GM12878 (cell line): Measurements from ENCODE around the gene MAPKAP1. TPM values are rescaled to one million over a fixed set of nuclear protein-coding genes. Genes with fewer than 3 reads are reported as not detected.

Experiments used
- CTCF ChIP-seq, 3 experiments: IDR thresholded peaks in 2 of 3; conservative IDR thresholded peaks in 1 of 3; 2 replicates each; pipeline ENCODE4 v1.5.1; 2011; ENCODE audit warnings: low read depth in 3 of 3, low read length in 3 of 3, mild to moderate bottlenecking in 3 of 3, control low read depth in 2 of 3, moderate library complexity in 2 of 3, inconsistent platforms in 1 of 3, mixed read lengths in 1 of 3; ENCODE audit not compliant: control insufficient read depth in 2 of 3, insufficient read depth in 1 of 3; ENCODE audit errors: extremely low read depth in 1 of 3
- E2F8 ChIP-seq: fragments of 450-650 bp; IDR thresholded peaks from 2 replicates; pipeline ENCODE4 v1.6.1; 2018; ENCODE audit warnings: mild to moderate bottlenecking, low read depth, moderate library complexity; ENCODE audit not compliant: partially characterized antibody
- POU2F2 ChIP-seq: IDR thresholded peaks from 3 replicates; pipeline ENCODE4 v1.6.1; 2011; ENCODE audit warnings: low read depth, mild to moderate bottlenecking, low read length, borderline replicate concordance
- SPI1 ChIP-seq: IDR thresholded peaks from 2 replicates; pipeline ENCODE4 v1.6.1; 2011; ENCODE audit warnings: low read depth, mild to moderate bottlenecking, low read length, moderate library complexity, borderline replicate concordance; ENCODE audit not compliant: insufficient read depth
- ZNF687 ChIP-seq: fragments of 450-650 bp; IDR thresholded peaks from 2 replicates; pipeline ENCODE4 v1.6.1; 2017; ENCODE audit warnings: mild to moderate bottlenecking, moderate library complexity
- polyA plus RNA-seq, 11 experiments: library from polyadenylated mRNA; depleted of rRNA in 4 of 11; unstranded in 6 of 11; stranded (reverse) in 5 of 11; fragments of >200 nt; fragmentation: Nextera tagmentation in 4 of 11; fragmentation: Illumina TruSeq in 1 of 11; extraction: Ambion mirVana in 4 of 11; extraction: Trizol in 1 of 11; gene quantifications; 1 replicate in 1 of 11; 2 replicates in 10 of 11; pipeline versions ENCODE4 v1.2.1 to v1.2.3, GENCODE V29; 2011 to 2016; ENCODE audit warnings: inconsistent platforms in 2 of 11, missing spikeins in 2 of 11, low read depth in 1 of 11
- total RNA-seq, 4 experiments: library from RNA; depleted of rRNA in 3 of 4; stranded (reverse); fragments of >200 nt in 3 of 4; fragmentation: Illumina TruSeq in 1 of 4; extraction: Trizol in 1 of 4; gene quantifications; 2 replicates each; pipeline versions ENCODE4 v1.2.1 to v1.2.3, GENCODE V29; 2013 to 2021

The MAPKAP1 gene
- total and polyA plus RNA-seq, 10 of the 15 experiments (the other 5 are each of a cell fraction or from before 2014, with no cell fraction given): 5.1 to 188 (median 105) TPM

- TF ChIP-seq ZNF687 (no peak), SPI1 (no peak), CTCF (IDR thresholded peaks at IDR 0.05 in 2 of 3, conservative IDR thresholded peaks at IDR 0.05 in 1 of 3; ENCODE audit: control insufficient read depth in 2 of 3, extremely low read depth in 1 of 3, insufficient read depth in 1 of 3, low read depth in 3 of 3, low read length in 3 of 3) (no peak), POU2F2 (no peak), E2F8 (no peak)
Measured at GRCh38 chr9:125391704-125392103, 315.3 kb downstream of the MAPKAP1 start (continued).
